NCI-H128 (cell line): ENCODE measurements around the gene FAT3.

Source experiments
- DNase-seq: peaks from one replicate; lab custom pipeline; 2025; ENCODE audit not compliant: unreplicated experiment; lab: John Stamatoyannopoulos, UW

FAT3 gene

DNA sequence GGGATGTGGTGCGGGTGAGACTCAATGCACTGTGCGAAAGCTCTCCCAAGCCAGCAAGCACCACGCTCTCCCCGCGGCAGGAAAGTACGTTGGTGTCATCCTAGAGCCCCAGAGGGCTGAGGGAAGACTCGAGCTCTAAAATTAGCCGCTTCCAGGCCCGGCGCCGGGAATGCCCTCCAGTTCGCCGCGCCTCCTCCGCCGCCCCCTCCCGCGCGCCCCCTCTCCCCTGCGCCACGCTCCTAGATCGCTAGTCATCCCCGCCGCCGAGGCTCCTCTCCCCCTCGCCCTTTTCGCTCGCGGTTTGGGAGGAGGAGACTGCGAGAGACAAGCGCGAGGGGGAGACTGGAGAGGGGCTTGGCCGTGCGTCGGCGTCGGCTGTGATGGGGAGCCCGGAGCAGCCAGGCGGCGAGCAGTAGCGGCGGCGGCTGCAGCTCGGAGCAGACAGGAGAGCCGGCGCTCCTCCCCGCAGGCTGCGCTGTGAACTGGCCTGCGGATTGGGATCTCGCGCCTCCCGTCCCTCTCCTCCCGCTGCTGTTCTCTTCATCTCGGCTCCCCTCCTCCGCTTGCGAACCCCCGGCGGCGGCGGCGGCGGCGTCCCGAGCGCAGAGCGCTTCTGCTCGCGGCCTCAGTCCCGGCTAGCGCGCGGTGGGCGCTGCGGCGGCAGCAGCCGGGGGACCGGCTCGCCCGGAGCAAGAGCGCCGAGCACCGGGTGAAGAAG, at the start of gene FAT3:
FAT3 (plus strand) TSS at position 412 of the 718 bp plus-strand sequence. CDS start 127,295 bp downstream, outside the sequence.
- peak; percentile 55 for DNase-seq

GRCh38 chr11:92179017-92179670, 45.5 kb upstream of the FAT3 start:
- no peak for DNase-seq

- DNase-seq, result no peak
These were observed 44.4 kb upstream of the FAT3 start for GRCh38 chr11:92180226-92180625.

- no peak for DNase-seq
These were observed 43.9 kb upstream of the FAT3 start for GRCh38 chr11:92180664-92181251.

DNA sequence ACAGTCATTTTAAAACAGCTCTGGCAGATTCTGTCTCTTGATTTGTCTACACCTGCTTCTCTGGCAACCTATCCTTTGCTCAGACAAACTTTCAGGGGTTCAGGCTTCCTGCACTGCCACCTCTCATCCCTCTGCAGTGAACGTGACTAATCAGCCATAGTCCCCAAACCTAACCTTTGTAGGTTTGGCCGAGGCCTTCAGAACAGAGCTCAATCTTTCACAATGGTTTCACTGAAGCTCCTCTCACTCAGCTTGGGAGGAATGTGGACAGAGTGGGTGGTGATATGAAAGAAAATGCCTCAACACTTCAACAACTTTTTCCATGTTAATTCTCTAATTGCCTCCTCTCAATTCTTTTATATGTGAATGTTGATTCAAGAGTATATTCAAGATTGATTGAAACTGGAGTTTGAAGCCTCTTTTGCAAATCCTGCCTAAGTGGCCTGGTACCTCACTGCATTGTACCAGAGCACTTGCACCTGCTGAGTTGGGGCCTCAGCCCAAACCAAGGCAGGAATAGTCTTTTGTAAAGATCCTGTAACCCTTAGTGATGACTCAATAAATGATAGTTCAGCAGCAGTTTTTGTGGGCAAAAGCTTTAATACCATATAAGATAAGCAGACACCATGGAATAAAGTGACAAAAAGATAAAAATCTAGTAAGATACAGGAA, 33.9 kb upstream of the FAT3 start:
- DNase-seq, result no peak

DNA sequence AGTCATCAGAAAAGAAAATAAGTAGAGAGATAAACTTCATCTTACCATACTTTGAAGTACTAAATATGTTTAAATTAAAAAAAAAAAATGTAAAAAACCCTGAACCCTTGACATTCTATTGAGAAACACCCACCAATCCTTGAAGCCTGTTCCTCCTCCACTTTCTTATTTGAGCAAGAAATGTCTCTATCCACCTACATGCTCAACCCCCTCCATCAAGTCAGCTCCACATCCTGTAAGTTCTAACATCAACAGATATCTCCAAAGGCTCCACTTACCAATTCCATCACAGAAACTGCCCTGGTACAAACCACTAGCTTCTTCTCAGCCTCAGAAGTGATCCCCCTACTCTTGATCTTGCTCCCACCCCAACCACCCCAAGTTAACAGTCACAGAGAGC, 32.5 kb upstream of the FAT3 start:
- no peak for DNase-seq

- DNase-seq, result no peak
These were observed 26.4 kb upstream of the FAT3 start for GRCh38 chr11:92198268-92198667.

- DNase-seq, result no peak
These were observed 24.6 kb upstream of the FAT3 start for GRCh38 chr11:92199991-92200390.

- DNase-seq, result no peak
These were observed 19.9 kb upstream of the FAT3 start for GRCh38 chr11:92204731-92205130.

DNA sequence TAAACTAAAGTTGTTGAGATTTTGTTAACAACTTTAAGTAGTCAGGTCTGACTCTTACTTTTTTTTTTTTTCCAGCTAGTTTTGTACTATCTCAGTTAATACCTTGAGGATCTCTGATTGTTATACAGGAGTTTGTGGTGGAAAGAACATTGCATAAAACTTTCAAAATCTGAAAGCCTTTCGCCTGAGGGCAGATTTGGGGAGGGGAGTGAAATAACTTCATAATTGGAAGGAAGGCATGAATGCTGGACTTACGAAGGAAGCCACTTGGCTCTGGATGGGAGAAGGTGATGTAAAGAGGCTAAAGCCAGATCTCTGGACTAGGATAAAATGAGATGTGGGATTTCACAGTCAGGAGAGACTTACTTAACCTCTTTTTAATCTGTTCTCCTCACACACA, 18.2 kb upstream of the FAT3 start:
- no peak for DNase-seq

DNA sequence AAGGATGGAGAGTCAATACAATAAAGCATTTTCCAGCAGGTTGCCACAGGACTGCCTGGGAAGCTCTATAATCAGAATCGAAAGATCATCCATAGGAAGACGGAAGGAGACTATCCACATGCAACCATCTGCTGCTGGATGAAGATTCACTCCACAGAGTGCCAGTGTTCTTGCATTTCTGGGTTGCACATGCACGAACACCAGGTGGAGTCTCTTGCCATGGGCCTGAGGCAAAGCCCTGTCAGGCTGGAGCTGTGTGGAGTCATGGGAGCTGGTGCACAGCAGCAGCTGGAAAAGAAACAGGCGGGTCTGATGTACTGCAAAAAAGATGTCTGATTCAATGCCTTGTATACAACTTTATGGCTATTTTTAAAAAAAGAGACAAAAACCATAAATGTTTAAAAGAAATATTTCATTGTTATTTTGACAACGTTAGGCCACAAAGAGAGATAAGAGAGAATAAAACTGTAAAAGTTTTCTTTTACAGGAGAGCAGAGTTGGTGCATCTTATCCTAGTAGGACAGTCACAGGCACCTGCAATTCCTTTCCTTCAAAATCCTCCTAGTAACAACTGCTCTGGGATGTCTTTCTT, 12.9 kb upstream of the FAT3 start:
- DNase-seq, result no peak

DNA sequence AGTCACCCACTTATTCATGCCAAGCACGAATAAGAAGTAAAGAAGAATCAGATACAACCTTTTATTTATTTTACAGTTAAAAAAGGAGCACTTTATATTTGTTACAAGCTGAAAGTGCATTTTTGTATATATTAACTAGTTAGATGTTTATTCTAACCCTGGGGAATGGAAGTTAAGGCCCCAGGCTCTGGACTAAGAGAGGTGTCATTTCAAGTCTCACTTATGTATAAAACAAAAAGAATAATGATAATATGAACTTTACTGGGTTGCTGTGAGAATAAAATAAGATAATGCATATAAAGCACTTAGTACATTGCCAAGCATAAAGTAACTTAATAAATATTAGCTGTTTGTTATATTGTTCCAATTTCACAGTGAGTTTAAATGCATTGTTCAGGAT, 12.1 kb upstream of the FAT3 start:
- no peak for DNase-seq

GRCh38 chr11:92216789-92217188, 7.8 kb upstream of the FAT3 start:
- DNase-seq, result no peak

GRCh38 chr11:92219476-92219875, 5.1 kb upstream of the FAT3 start:
- DNase-seq, result no peak

DNA sequence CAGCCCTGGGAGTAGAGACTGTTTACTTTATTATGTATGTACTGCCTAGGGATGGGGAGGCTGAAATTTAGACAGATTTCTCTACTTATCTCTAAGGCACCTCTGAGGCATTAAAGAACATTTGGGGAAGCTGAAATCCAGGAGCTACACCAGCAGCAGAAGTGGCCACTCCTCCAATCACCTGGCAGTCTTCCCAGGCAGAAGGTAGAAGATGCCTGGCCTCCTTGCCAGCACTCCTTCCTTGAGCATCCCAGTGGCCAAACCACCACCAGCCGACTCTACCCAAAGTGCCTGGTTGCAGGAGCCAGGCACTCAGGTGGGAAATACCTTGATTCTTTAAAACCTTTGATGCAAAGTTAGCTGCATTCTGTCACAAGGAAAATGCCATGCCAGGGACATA, 1.9 kb upstream of the FAT3 start:
- DNase-seq, result no peak

DNA sequence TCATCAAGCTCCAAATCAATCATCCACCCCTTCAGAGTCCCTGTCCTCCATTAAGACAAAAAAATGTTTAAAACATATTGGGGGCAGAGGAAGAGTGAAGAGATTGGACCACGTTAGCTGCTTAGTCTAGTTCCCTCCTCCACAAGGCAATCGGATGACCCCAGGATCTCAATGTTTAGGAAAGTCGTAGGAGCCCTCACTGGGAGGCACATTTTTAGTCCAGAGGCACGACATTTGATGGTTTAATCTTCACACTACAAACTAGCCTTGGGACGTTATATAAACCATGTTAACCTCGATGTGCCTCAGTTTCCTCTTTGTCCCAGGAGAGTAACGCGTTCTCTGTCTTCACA, 588 bp upstream of the FAT3 start:
- no peak for DNase-seq

DNA sequence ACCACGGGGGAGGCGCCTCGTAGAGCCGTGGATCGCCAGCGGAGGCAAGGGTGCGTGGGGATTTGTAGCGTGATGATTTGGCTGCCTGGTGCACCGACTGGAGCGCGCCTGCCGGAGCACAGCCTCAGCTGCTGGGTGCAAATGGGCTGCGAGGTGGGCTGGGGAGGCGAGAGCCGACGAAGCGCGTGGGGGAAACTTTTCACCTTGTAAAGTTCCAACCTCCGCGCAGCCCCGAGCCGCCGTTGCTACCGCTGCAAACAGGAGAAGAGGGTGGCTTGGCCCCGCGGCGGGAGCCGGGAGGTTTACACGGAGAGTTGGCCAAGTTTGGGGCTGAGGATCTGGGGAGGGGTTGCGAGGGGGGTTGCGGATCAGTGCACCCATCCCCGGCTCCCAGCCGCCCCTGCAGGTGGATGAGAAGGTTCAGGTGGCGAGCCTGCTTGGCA, 528 bp downstream of the FAT3 start:
- DNase-seq, result peak; percentile 28

GRCh38 chr11:92225568-92226330, 1.1 kb downstream of the FAT3 start:
- peak; percentile 40 for DNase-seq

DNA sequence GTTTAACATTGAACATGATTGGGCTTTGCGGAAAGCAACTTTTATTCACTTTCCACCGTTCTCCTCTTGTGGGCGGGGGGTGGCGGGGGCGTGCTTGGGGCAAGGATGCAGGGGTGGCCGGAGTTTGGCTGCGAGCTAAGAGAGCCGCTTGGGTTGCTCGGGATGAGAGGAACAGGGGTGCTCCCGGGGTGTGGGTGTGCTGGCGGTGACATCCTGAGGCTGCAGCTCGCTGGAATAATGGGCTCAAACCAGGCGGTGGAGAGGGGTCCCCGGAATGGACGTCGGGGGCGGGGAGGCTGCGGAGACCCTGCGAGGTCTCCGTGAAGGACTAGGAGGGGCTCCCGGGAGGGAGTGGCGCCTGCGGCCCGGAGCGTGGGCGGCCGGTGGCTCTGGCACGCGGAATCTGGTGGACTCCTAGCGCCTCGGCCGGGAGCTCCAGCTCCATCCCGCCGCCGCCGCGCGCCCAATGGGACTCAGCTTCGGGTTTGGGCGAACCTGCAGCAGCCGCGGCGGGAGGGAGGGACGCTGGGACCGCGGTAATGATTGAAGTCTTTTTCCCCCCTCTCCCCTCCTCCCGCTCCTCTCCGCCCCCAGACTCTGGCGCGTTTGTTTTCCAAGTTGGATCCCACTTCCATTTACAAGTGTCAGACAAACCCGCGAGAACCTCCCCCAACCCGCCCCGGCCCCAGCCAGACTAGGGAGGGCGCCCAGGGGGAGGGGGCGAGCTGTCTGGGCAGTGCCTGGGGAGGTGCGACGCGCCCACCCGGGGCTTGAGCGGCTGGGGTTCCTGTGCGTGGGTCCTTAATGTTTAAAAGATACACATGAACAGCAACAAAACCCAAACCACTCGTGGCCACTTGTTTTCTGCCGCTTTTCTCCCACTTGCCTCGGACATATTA, 2.0 kb downstream of the FAT3 start:
- peak; percentile 29 for DNase-seq
